ENCODE measurements around the gene UCK1. TPM values are rescaled to one million over a fixed set of nuclear protein-coding genes. Genes with fewer than 3 reads are reported as not detected.

UCK1 gene
- total and polyA plus RNA-seq, 2 of the 8 experiments (the other 6 are each of a cell fraction or from before 2014, with no cell fraction given), result 35.1 to 42.0 TPM

DNA sequence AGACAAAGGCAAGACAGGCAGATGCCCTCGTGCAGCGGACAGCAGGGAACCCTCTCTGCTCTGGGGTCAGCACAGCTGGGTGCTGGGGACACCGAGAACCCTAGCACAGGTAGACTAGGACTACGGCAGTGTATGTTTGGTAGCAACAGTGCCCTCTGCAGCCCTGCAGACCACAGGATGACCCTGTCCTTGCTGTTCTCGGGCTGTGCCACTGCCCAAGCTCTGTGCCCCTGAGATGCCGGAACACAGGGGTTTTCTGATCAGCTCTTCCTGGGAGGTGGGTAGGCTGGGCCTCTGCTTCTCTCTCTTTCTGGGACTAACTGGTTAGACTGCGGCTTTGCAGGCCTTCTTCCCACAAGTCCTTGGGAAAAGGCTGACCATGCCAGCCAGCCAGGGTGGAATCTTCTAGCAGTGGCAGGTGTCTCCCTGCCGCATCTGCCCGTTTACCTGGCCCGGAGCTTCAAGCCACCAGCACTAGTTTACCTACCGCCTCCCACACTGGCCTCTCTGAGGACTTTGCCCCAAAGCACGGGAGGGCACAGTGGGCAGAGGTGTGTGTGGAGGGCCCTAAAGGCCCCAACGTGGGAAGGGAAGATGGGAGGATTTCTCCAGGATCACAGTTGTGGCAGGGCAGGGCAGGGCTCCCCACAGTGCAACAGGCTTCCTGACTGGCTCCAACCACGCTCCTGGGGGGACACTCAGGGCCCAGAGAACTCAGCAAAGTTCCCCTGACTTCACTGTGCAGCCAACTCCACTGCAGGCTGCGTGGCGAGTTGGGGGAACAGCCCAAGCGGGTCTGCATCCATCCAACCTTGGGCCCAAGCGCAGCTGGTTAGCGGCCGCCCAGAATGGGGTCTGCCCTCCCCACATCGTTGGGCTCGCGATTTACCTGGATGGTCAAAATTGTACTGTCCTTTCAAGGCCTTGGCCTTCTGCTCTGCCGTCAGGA is 1.2 kb downstream of the UCK1 start:
- H3K79me2 ChIP-seq (ENCODE audit: control insufficient read depth in 1 of 2, insufficient read depth in 2 of 2, low read length in 2 of 2), result peaks cover 0 to 6% of the 10 kb centered on the region in 2 experiments; a peak in 1 of 4 replicates
- H2BK12ac ChIP-seq (ENCODE audit: low read depth, low read length), result no peak overlapping the region
- H3K14ac ChIP-seq (ENCODE audit: insufficient read length), result no peak overlapping the region
- no peak overlapping the region for H2AFZ ChIP-seq (ENCODE audit: low read length)
- WGBS, 2 experiments (ENCODE audit: extremely low coverage in 1 of 2, insufficient coverage in 1 of 2, insufficient read length in 1 of 2, insufficient replicate concordance in 2 of 2, low coverage in 1 of 2, low lambda C conversion rate in 2 of 2, missing lambda C conversion rate in 1 of 2), result 72% methylated on average over 21 of the region's 24 CpGs; no CpG with 5 or more reads in 1 of the 2 experiments
- peaks cover 0 to 8% (median 4%) of the 10 kb centered on the region in 4 experiments; a peak in 6 of 7 replicates for H3K4me1 ChIP-seq (replicated peaks in 1 of 4; ENCODE audit: control insufficient read depth in 3 of 4, insufficient read depth in 4 of 4, low read length in 3 of 4)
- 0 out of 4 replicates have a peak, but pooled peaks of 1 of the 2 experiments have one; percentile 13 for TF ChIP-seq RAD21 (IDR thresholded peaks at IDR 0.05 in 1 of 2, conservative IDR thresholded peaks at IDR 0.05 in 1 of 2; ENCODE audit: low read depth in 2 of 2, low read length in 2 of 2)
- TF ChIP-seq CTBP2 (IDR thresholded peaks at IDR 0.05; ENCODE audit: borderline replicate concordance, insufficient read depth, insufficient read length, low read length), result no peak
- no peak for TF ChIP-seq RNF2 (IDR thresholded peaks at IDR 0.05; ENCODE audit: borderline replicate concordance, low read depth, low read length, missing control alignments, poor library complexity, severe bottlenecking)
- TF ChIP-seq SP1 (IDR thresholded peaks at IDR 0.05; ENCODE audit: low read depth, low read length), result no peak
- TF ChIP-seq CEBPB (IDR thresholded peaks at IDR 0.05; ENCODE audit: low read depth, low read length), result no peak
- no peak for TF ChIP-seq TAF7 (optimal IDR thresholded peaks at IDR 0.05; ENCODE audit: borderline replicate concordance, low read depth, low read length)
- no peak for TF ChIP-seq CBX8 (IDR thresholded peaks at IDR 0.05; ENCODE audit: borderline replicate concordance, low read depth, low read length)
- no peak overlapping the region for H4K5ac ChIP-seq (ENCODE audit: insufficient read length, low read depth, low read length)
- H3K23me2 ChIP-seq (ENCODE audit: low read depth, low read length), result peaks cover 5% of the 10 kb centered on the region; the same call in 1 of the 2 replicates
- no peak overlapping the region for H3K18ac ChIP-seq (ENCODE audit: extremely low read depth, low read length)
- H2BK5ac ChIP-seq (ENCODE audit: low read depth, low read length), result no peak overlapping the region
- no peak for FAIRE-seq
- no peak for DNase-seq (ENCODE audit: low read depth in 1 of 2, low spot score in 2 of 2)
- POLR2A ChIA-PET (ENCODE audit: partially characterized antibody), result interaction anchor here (1.0 to 5.0 kb wide), 2 partner anchors 11 to 126 kb away, joined by 4 to 22 read pairs; no protein-coding TSS in a partner anchor
- no peak overlapping the region for H3K23ac ChIP-seq (ENCODE audit: insufficient read length)
- peak overlapping the region; percentile 65 to 92 (median 72) for H3K4me3 ChIP-seq (ENCODE audit: extremely low read depth in 1 of 4, insufficient read depth in 2 of 4, low read depth in 3 of 4, low read length in 4 of 4)
- H4K20me1 ChIP-seq (replicated peaks in 1 of 2; ENCODE audit: control insufficient read depth in 1 of 2, insufficient read depth in 2 of 2, low read length in 2 of 2), result peaks cover 3 to 6% of the 10 kb centered on the region in 2 experiments
- no peaks in the 10 kb centered on the region for H3K9me3 ChIP-seq (ENCODE audit: insufficient read depth in 2 of 2, low read depth in 1 of 2, low read length in 1 of 2)
- H3K27ac ChIP-seq (ENCODE audit: low read depth, low read length), result no peak overlapping the region
- no peak overlapping the region for H4K8ac ChIP-seq (ENCODE audit: extremely low read depth, insufficient read depth, low read length)
- peaks cover 14 to 32% (median 25%) of the 10 kb centered on the region in 4 experiments; a peak in 7 of 8 replicates for H3K36me3 ChIP-seq (ENCODE audit: control insufficient read depth in 2 of 4, insufficient read depth in 4 of 4, low read length in 3 of 4)
- H2BK120ac ChIP-seq (replicated peaks; ENCODE audit: low read depth, low read length), result no peak overlapping the region
- no peak overlapping the region for H2BK15ac ChIP-seq (ENCODE audit: low read length)
- CTCF ChIA-PET (ENCODE audit: partially characterized antibody), result interaction anchor here (0.7 to 1.4 kb wide), 3 partner anchors 11 to 195 kb away, joined by 3 to 4 read pairs (median 3); no protein-coding TSS in a partner anchor
- 0 out of 2 replicates have a peak, but pooled peaks cover 4% of the 10 kb centered on the region for H3K79me1 ChIP-seq (ENCODE audit: low read depth, low read length)
- H3K4me2 ChIP-seq (ENCODE audit: insufficient read depth in 1 of 2, low read depth in 2 of 2, low read length in 2 of 2), result peak overlapping the region; percentile 74 to 98
- H3K4ac ChIP-seq (replicated peaks; ENCODE audit: insufficient read length, low read depth, low read length), result peak overlapping the region; percentile 6
- no peak overlapping the region for H2AK5ac ChIP-seq (ENCODE audit: low read depth, low read length)
- H4K91ac ChIP-seq (replicated peaks; ENCODE audit: insufficient read length, low read length), result no peak overlapping the region
- 0 out of 2 replicates have a peak overlapping the region, but pooled peaks have one; percentile 6 for H2BK20ac ChIP-seq (ENCODE audit: low read length)
- peak overlapping the region in 3 of 4 experiments; percentile 52 to 68 (median 64); a peak in 5 of 7 replicates for H3K9ac ChIP-seq (replicated peaks in 1 of 4; ENCODE audit: extremely low read depth in 1 of 4, low read depth in 3 of 4, low read length in 3 of 4)
- no peak overlapping the region for H3K56ac ChIP-seq (replicated peaks; ENCODE audit: insufficient read length, low read depth, low read length)
- no peaks in the 10 kb centered on the region for H3K27me3 ChIP-seq (replicated peaks in 1 of 4; ENCODE audit: control insufficient read depth in 3 of 4, extremely low read depth in 1 of 4, insufficient read depth in 3 of 4, low read length in 3 of 4)

Measured in H1 (cell line).